Kidney epithelial cell (primary cell): ENCODE measurements around the gene UVRAG. TPM values are rescaled to one million over a fixed set of nuclear protein-coding genes. Genes with fewer than 3 reads are reported as not detected.

Experiments used
- DNase-seq: peaks from one replicate; pipeline ENCODE4 v3.0.0-alpha.2; 2010; ENCODE audit warnings: low read depth
- H3K27me3 ChIP-seq: 2 replicates; pipeline ENCODE4 v1.6.0; 2011; ENCODE audit warnings: low read length; ENCODE audit not compliant: control insufficient read depth, insufficient read depth
- H3K36me3 ChIP-seq: 2 replicates; pipeline ENCODE4 v1.5.1; 2011; ENCODE audit warnings: low read length; ENCODE audit not compliant: control insufficient read depth, insufficient read depth
- H3K4me3 ChIP-seq: 2 replicates; pipeline ENCODE4 v1.5.1; 2011; ENCODE audit warnings: low read depth, mild to moderate bottlenecking, control low read depth, low read length
- total RNA-seq: library from RNA; depleted of rRNA; stranded (reverse); fragments of >200 nt; gene quantifications from 2 replicates; pipeline ENCODE4 v1.2.3, GENCODE V29; 2015
- TF ChIP-seq, protein P1 (sequence below): IDR thresholded peaks from 2 replicates; pipeline ENCODE4 v1.5.1; 2011; ENCODE audit warnings: mild to moderate bottlenecking, moderate library complexity, low read length, control low read depth, inconsistent platforms; ENCODE audit not compliant: insufficient read depth, poor library complexity, severe bottlenecking

UVRAG gene
- total RNA-seq, 1 donor from 2014 or later, result 16.2 TPM

DNA sequence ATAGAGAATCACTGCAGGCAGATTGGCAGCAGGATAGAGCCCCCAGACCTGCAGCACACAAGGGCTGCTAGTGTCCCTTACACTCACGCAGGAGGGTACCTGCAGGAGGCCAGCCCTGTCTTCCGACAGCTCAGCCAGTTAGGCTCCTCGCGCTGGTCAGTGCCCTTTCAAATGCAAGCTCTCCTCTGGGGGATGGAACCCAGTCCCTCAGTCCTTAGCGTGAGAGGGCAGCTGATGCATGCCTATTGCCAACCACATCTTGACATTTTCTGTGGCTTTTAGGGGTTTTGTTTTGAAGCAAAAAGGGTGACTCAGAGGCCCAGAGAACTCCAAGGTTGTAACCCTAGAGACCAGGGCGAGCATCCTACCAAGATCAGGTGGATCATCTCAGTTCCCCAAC is 351.3 kb downstream of the UVRAG start:
- H3K36me3 ChIP-seq, result no peaks in the 10 kb centered on the region
- TF ChIP-seq, protein P1, sequence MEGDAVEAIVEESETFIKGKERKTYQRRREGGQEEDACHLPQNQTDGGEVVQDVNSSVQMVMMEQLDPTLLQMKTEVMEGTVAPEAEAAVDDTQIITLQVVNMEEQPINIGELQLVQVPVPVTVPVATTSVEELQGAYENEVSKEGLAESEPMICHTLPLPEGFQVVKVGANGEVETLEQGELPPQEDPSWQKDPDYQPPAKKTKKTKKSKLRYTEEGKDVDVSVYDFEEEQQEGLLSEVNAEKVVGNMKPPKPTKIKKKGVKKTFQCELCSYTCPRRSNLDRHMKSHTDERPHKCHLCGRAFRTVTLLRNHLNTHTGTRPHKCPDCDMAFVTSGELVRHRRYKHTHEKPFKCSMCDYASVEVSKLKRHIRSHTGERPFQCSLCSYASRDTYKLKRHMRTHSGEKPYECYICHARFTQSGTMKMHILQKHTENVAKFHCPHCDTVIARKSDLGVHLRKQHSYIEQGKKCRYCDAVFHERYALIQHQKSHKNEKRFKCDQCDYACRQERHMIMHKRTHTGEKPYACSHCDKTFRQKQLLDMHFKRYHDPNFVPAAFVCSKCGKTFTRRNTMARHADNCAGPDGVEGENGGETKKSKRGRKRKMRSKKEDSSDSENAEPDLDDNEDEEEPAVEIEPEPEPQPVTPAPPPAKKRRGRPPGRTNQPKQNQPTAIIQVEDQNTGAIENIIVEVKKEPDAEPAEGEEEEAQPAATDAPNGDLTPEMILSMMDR, result no peak
- peaks cover 23% of the 10 kb centered on the region for H3K27me3 ChIP-seq
- no peak overlapping the region for H3K4me3 ChIP-seq
- no peak for DNase-seq

DNA sequence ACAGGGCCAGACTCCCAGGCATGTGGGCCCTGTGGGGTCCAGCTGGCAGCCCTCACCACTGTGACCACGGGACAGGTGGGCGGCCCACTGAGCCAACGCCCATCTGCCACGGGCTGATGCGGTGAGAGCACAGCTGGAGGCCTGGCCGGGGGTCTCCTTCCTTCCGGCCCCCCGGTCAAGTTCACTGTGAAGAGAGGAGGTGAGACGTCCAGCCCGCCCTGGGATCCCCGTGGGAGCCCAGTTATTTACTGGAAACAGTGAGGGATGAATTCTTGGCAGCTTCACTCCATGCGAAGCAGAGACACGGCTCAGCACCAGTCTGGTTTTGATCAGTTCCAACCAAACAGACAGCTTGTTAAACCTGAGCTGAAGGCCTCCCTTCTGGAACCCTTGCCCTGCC is 352.6 kb downstream of the UVRAG start:
- H3K27me3 ChIP-seq, result peaks cover 21% of the 10 kb centered on the region

DNA sequence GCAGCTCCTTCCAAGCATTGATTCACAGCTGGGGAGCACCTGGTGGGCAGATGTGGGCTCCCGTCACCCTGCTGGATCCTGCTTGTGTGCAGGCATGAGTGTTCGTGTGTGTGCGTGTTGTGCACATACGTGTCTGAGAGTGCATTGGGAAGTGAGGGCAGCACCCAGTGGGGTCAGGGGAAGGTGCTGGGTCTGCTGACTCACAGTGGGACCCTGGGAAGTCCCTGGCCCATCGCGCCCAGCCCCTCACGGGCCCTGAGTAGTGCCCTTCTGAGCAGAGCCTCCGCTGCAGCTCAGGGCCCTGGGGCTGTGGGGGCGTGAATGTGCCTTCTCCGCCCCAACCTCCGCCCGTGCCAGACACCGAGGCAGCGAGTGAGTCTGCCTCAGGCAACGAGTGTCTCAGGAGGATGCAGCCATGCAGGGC is 354.5 kb downstream of the UVRAG start:
- TF ChIP-seq, protein P1, result no peak
- Histone ChIP-seq H3K36me3 (no peaks in the 10 kb centered on the region), H3K4me3 (no peak overlapping the region), H3K27me3 (peaks cover 9% of the 10 kb centered on the region)
- no peak for DNase-seq

More for the DNA sequence above, 352.6 kb downstream of the UVRAG start:
- Histone ChIP-seq H3K36me3 (no peaks in the 10 kb centered on the region), H3K4me3 (no peak overlapping the region)
- no peak for DNase-seq
- TF ChIP-seq, protein P1, result no peak

DNA sequence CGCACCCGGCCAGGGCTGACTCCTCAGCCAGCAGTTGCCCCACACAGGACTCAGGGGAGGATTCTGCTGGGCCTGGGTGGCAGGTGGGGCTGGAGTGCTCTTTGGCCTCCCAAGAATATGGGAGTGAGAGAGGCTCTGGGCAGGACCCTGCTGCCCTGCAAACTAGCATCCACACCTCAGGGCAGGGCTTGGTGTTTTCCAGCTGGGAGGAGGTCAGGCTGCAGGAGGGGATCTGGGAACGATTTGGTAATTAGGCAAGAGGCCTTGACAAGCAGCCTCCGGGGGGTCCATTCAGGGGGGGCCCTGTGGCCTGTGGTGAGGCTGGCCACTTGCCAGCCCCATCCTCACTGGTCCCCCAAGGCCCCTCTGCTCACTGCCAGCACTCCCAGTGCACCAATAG is 355.5 kb downstream of the UVRAG start:
- no peak for DNase-seq
- H3K36me3 ChIP-seq, result no peaks in the 10 kb centered on the region
- TF ChIP-seq, protein P1, result no peak
- H3K27me3 ChIP-seq, result peaks cover 7% of the 10 kb centered on the region
- H3K4me3 ChIP-seq, result no peak overlapping the region

DNA sequence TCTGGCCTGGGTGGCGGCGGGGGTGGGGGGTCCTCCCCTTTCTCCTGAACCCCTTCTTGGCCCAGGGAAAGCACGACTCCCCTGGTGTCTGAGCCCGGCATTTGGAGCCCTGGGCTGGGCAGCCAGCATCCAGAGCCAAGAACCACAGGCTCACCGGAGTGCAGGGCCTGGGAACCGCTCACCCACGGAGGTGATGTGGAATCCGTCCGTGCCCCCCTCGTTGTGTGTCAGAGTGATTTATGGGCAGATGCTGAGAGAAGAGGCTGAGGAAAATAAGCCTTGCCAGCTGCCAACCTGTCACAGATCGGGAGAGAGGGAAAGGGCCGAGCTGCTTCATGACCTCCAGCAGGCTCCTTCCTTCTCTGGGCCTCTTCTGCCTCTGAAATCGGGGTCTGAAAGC is 357.6 kb downstream of the UVRAG start:
- no peak for DNase-seq
- Histone ChIP-seq H3K36me3 (no peaks in the 10 kb centered on the region), H3K4me3 (no peak overlapping the region), H3K27me3 (peaks cover 7% of the 10 kb centered on the region)
- TF ChIP-seq, protein P1, result no peak

DNA sequence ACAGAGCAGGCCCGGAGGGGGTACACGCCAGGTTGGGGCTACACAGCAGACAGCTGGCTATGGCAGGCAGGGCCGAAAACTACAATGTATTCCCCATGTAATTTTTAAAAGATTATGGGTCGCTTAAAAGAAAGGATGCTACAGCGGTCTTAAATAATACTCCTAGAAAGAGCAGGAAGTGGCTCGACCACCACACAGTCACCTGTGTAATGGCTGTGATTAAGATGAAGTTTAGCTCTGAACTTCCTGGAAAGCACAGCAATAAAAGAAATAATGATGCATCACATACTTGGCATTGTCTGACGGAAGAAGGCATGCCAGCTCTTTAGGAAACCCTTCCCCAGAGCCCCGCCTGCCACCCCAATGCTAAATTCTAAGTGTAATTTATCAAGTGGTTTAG is 358.7 kb downstream of the UVRAG start:
- TF ChIP-seq, protein P1, result no peak
- Histone ChIP-seq H3K4me3 (no peak overlapping the region), H3K27me3 (peaks cover 7% of the 10 kb centered on the region), H3K36me3 (no peaks in the 10 kb centered on the region)
- no peak for DNase-seq
